K562 (cell line): ENCODE measurements around the gene TACSTD2. TPM values are rescaled to one million over a fixed set of nuclear protein-coding genes. Genes with fewer than 3 reads are reported as not detected.

Experiments
- ATAC-seq: fragments of 200-7000 bp; cut with Tn5 transposase; 3 replicates; pipeline ENCODE4 v1.9.1; 2020; ENCODE audit warnings: moderate library complexity
- BruUV-seq: library from RNA; stranded (reverse); fragments of 400-500 nt; replicated peaks from 2 replicates; lab custom pipeline; 2021; lab: Mats Ljungman, UMichigan
- CTCF ChIA-PET: fragments of 300-600 bp; formaldehyde crosslinking; extraction: SDS; loops from one replicate; lab custom pipeline; 2021; ENCODE audit warnings: low intra/inter-chr PET ratio; lab: Yijun Ruan, JAX
- POLR2A ChIA-PET: fragments of 300-600, 350-650 bp; sonication (Branson Sonifier 250); formaldehyde crosslinking; extraction: SDS; loops from one replicate; lab custom pipeline; 2021; ENCODE audit warnings: antibody characterized with exemption, inconsistent platforms; lab: Yijun Ruan, JAX
- DNase-seq, 4 experiments: peaks; one replicate each; pipeline versions ENCODE4 v3.0.0 to v3.0.0-alpha.2; 2011 to 2018; ENCODE audit warnings: low spot score in 3 of 4, mixed read lengths in 3 of 4; ENCODE audit errors: extremely low read depth in 1 of 4
- FAIRE-seq: peaks from 2 replicates; lab custom pipeline; 2011; peaks lifted over from hg19 to GRCh38; lab: Jason Lieb, UNC
- H2AFZ ChIP-seq: 2 replicates; pipeline ENCODE4 v1.6.0; 2011; ENCODE audit warnings: low read depth, low read length, control low read depth, inconsistent platforms
- H3K27ac ChIP-seq: fragments of 200-600 bp; 3 replicates; pipeline ENCODE4 v1.8.0; 2011; ENCODE audit warnings: low read depth, mild to moderate bottlenecking, control low read depth, inconsistent platforms, low read length, moderate library complexity, mixed read lengths; ENCODE audit errors: extremely low read depth
- H3K27me3 ChIP-seq, 2 experiments: fragments of 300-600 bp in 1 of 2; 2 replicates in 1 of 2; 3 replicates in 1 of 2; pipeline versions ENCODE4 v1.6.0 to v1.8.0; 2011; ENCODE audit warnings: inconsistent platforms in 2 of 2, low read length in 2 of 2, mild to moderate bottlenecking in 1 of 2, mixed read lengths in 1 of 2, moderate library complexity in 1 of 2; ENCODE audit not compliant: control insufficient read depth in 2 of 2, insufficient read depth in 2 of 2
- H3K36me3 ChIP-seq: fragments of 300-600 bp; 3 replicates; pipeline ENCODE4 v1.8.0; 2011; ENCODE audit warnings: mild to moderate bottlenecking, low read length, inconsistent platforms; ENCODE audit not compliant: control insufficient read depth, insufficient read depth
- H3K4me1 ChIP-seq, 2 experiments: fragments of 200-600 bp in 1 of 2; replicated peaks in 1 of 2; 2 replicates in 1 of 2; 3 replicates in 1 of 2; pipeline versions ENCODE4 v1.5.1 to v1.8.0; 2011; ENCODE audit warnings: inconsistent platforms in 2 of 2, low read length in 2 of 2, mild to moderate bottlenecking in 1 of 2, mixed read lengths in 1 of 2, moderate library complexity in 1 of 2; ENCODE audit not compliant: control insufficient read depth in 2 of 2, insufficient read depth in 2 of 2
- H3K4me2 ChIP-seq: 2 replicates; pipeline ENCODE4 v1.6.1; 2011; ENCODE audit warnings: low read length, control low read depth, inconsistent platforms, mixed read lengths; ENCODE audit not compliant: insufficient read depth
- H3K4me3 ChIP-seq: fragments of 200-600 bp; sonication (generic), shearing (Covaris generic); 2 replicates; pipeline ENCODE4 v1.5.1; 2016; ENCODE audit warnings: control low read depth, inconsistent platforms
- H3K79me2 ChIP-seq: fragments of 200-600 bp; 3 replicates; pipeline ENCODE4 v1.8.0; 2011; ENCODE audit warnings: low read length, inconsistent platforms; ENCODE audit not compliant: control insufficient read depth, insufficient read depth
- H3K9ac ChIP-seq, 2 experiments: 2 replicates each; pipeline versions ENCODE4 v1.6.0 to v1.6.1; 2011; ENCODE audit warnings: low read depth in 2 of 2, low read length in 2 of 2, control low read depth in 1 of 2, inconsistent platforms in 1 of 2, mild to moderate bottlenecking in 1 of 2, mixed read lengths in 1 of 2; ENCODE audit not compliant: insufficient read depth in 1 of 2
- H3K9me1 ChIP-seq: one replicate; pipeline ENCODE4 v1.6.0; 2011; ENCODE audit warnings: inconsistent platforms, mild to moderate bottlenecking, low read length, moderate library complexity; ENCODE audit not compliant: control insufficient read depth, insufficient read depth
- H3K9me3 ChIP-seq: replicated peaks from 2 replicates; pipeline ENCODE4 v1.5.1; 2011; ENCODE audit warnings: low read depth, low read length, inconsistent platforms; ENCODE audit not compliant: control insufficient read depth, insufficient read depth
- H4K20me1 ChIP-seq: replicated peaks from 2 replicates; pipeline ENCODE4 v1.6.1; 2011; ENCODE audit warnings: low read length, inconsistent platforms, mixed read lengths; ENCODE audit not compliant: control insufficient read depth, insufficient read depth
- ILK ChIP-seq: fragments of 450-650 bp; IDR thresholded peaks from 2 replicates; pipeline ENCODE4 v1.6.1; 2016; ENCODE audit warnings: missing genetic modification characterization, low read depth, mild to moderate bottlenecking, missing compliant biosample characterization, moderate library complexity, borderline replicate concordance
- MAZ ChIP-seq, 2 experiments: fragments of 450-650 bp in 1 of 2; sonication (generic) in 1 of 2; formaldehyde crosslinking; IDR thresholded peaks in 1 of 2; conservative IDR thresholded peaks in 1 of 2; 2 replicates each; pipeline versions ENCODE4 v1.4.0 to v1.5.0; 2020; ENCODE audit warnings: mild to moderate bottlenecking in 1 of 2, missing genetic modification reagents in 1 of 2
- RFX1 ChIP-seq: fragments of 450-650 bp; IDR thresholded peaks from 2 replicates; pipeline ENCODE4 v1.6.1; 2016; ENCODE audit warnings: mild to moderate bottlenecking, moderate library complexity
- ZNF282 ChIP-seq: sonication (generic); formaldehyde crosslinking; IDR thresholded peaks from 2 replicates; pipeline ENCODE4 v1.8.1; 2023; ENCODE audit warnings: missing genetic modification reagents
- in situ Hi-C: fragments of 300-500 bp; cut with MboI; formaldehyde crosslinking; loops from 4 replicates; pipeline ENCODE4 v1.15.0; 2018; ENCODE audit warnings: inconsistent platforms, mixed read lengths
- intact Hi-C: fragments of 100-400 bp; cut with micrococcal nuclease; formaldehyde crosslinking; loops from 2 replicates; pipeline ENCODE4 v1.14.2; 2022
- polyA plus RNA-seq, 8 experiments: library from polyadenylated mRNA; depleted of rRNA in 4 of 8; stranded (reverse) in 5 of 8; unstranded in 3 of 8; fragments of >200 nt; fragmentation: Nextera tagmentation in 2 of 8; fragmentation: Illumina TruSeq in 1 of 8; extraction: Ambion mirVana in 2 of 8; extraction: Trizol in 1 of 8; gene quantifications; 2 replicates each; pipeline versions ENCODE4 v1.2.1 to v1.2.3, GENCODE V29; 2011 to 2014; ENCODE audit warnings: inconsistent platforms in 1 of 8, missing spikeins in 1 of 8
- total RNA-seq, 7 experiments: library from RNA; depleted of rRNA in 6 of 7; stranded (reverse); fragments of >200 nt in 6 of 7; fragmentation: Illumina TruSeq in 2 of 7; extraction: Trizol in 2 of 7; gene quantifications; 2 replicates each; pipeline versions ENCODE4 v1.2.1 to v1.2.3, GENCODE V29; 2011 to 2021; ENCODE audit warnings: low replicate concordance in 1 of 7
- TF ChIP-seq, protein P1 (sequence below): fragments of 250-450 bp; sonication (Bioruptor Pico); IDR thresholded peaks from 2 replicates; pipeline ENCODE4 v1.4.0; 2020; ENCODE audit warnings: mild to moderate bottlenecking, moderate library complexity, borderline replicate concordance
- TF ChIP-seq, protein P2 (sequence below), 2 experiments: fragments of 450-650 bp; IDR thresholded peaks; 2 replicates each; pipeline ENCODE4 v1.6.1; 2016; ENCODE audit warnings: mild to moderate bottlenecking in 2 of 2, borderline replicate concordance in 1 of 2, low read depth in 1 of 2, moderate library complexity in 1 of 2

The TACSTD2 gene
- total and polyA plus RNA-seq, 9 of the 15 experiments (the other 6 are each of a cell fraction or from before 2014, with no cell fraction given) = 0.04 to 0.31 TPM; not detected in 7

GRCh38 chr1:58570094-58570493 is 7.0 kb downstream of the TACSTD2 start:
- POLR2A ChIA-PET = no interaction called here
- H3K27me3 ChIP-seq = peaks cover 4 to 8% of the 10 kb centered on the region in 2 experiments; a peak in 2 of 5 replicates
- no peak for ATAC-seq
- H2AFZ ChIP-seq = no peak overlapping the region
- H4K20me1 ChIP-seq = no peaks in the 10 kb centered on the region
- in situ Hi-C loops = no loop called here
- FAIRE-seq = no peak
- H3K4me1 ChIP-seq = no peaks in the 10 kb centered on the region; a peak in 1 of 5 replicates
- H3K27ac ChIP-seq = no peak overlapping the region
- no peaks in the 10 kb centered on the region for H3K36me3 ChIP-seq
- intact Hi-C loops = no loop called here
- DNase-seq = no peak
- H3K9ac ChIP-seq = no peak overlapping the region
- H3K9me3 ChIP-seq = no peaks in the 10 kb centered on the region
- BruUV-seq = no TSS peak
- no peak overlapping the region for H3K4me3 ChIP-seq
- no peaks in the 10 kb centered on the region for H3K9me1 ChIP-seq
- H3K4me2 ChIP-seq = no peak overlapping the region
- no peaks in the 10 kb centered on the region for H3K79me2 ChIP-seq
- CTCF ChIA-PET = no interaction called here
- TF ChIP-seq, protein P1, sequence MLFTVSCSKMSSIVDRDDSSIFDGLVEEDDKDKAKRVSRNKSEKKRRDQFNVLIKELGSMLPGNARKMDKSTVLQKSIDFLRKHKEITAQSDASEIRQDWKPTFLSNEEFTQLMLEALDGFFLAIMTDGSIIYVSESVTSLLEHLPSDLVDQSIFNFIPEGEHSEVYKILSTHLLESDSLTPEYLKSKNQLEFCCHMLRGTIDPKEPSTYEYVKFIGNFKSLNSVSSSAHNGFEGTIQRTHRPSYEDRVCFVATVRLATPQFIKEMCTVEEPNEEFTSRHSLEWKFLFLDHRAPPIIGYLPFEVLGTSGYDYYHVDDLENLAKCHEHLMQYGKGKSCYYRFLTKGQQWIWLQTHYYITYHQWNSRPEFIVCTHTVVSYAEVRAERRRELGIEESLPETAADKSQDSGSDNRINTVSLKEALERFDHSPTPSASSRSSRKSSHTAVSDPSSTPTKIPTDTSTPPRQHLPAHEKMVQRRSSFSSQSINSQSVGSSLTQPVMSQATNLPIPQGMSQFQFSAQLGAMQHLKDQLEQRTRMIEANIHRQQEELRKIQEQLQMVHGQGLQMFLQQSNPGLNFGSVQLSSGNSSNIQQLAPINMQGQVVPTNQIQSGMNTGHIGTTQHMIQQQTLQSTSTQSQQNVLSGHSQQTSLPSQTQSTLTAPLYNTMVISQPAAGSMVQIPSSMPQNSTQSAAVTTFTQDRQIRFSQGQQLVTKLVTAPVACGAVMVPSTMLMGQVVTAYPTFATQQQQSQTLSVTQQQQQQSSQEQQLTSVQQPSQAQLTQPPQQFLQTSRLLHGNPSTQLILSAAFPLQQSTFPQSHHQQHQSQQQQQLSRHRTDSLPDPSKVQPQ (CRISPR knock-in tag) = no peak
- TF ChIP-seq, protein P2, sequence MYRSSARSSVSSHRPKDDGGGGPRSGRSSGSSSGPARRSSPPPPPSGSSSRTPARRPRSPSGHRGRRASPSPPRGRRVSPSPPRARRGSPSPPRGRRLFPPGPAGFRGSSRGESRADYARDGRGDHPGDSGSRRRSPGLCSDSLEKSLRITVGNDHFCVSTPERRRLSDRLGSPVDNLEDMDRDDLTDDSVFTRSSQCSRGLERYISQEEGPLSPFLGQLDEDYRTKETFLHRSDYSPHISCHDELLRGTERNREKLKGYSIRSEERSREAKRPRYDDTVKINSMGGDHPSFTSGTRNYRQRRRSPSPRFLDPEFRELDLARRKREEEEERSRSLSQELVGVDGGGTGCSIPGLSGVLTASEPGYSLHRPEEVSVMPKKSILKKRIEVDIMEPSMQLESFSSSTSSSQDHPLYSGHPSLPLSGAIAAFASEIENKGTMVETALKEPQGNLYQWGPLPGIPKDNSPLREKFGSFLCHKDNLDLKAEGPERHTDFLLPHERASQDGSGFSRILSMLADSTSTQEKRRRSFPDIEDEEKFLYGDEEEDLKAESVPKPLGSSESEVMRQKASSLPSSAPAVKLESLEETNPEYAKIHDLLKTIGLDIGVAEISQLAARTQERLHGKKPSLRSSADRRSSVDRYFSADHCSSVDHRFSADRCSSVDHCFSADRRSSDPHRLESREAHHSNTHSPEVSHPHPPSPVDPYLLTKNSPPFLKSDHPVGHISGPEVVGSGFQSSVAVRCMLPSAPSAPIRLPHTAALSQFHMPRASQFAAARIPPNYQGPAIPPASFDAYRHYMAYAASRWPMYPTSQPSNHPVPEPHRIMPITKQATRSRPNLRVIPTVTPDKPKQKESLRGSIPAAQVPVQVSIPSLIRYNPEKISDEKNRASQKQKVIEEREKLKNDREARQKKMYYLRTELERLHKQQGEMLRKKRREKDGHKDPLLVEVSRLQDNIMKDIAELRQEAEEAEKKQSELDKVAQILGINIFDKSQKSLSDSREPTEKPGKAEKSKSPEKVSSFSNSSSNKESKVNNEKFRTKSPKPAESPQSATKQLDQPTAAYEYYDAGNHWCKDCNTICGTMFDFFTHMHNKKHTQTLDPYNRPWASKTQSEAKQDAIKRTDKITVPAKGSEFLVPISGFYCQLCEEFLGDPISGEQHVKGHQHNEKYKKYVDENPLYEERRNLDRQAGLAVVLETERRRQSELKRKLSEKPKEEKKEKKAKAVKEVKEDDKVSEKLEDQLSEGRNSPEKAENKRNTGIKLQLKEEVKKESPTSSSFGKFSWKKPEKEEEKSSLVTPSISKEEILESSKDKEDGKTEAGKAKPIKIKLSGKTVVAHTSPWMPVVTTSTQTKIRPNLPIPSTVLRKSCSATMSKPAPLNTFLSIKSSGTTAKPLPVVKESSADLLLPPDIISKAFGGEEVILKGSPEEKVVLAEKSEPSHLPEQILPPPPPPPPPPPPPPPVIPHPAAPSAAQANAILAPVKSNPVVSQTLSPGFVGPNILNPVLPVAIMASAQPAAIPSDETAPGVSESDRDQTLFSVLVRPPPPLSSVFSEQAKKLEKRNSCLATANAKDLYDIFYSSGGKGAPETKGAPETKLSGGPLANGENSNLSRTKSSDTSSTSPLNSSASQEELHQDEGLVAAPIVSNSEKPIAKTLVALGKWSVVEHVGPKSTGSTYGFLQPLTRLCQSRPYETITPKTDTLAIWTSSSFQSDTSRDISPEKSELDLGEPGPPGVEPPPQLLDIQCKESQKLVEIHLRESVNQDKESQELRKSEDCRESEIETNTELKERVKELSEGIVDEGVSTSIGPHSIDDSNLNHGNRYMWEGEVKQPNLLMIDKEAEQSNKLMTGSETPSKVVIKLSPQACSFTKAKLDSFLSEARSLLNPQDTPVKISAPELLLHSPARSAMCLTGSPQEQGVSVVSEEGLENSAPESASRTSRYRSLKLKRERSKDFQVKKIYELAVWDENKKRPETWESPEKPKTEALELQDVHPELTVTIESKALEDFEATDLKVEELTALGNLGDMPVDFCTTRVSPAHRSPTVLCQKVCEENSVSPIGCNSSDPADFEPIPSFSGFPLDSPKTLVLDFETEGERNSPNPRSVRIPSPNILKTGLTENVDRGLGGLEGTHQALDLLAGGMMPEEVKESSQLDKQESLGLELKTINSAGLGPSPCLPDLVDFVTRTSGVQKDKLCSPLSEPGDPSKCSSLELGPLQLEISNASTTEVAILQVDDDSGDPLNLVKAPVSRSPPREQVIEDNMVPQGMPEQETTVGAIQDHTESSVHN (IDR thresholded peaks at IDR 0.05; ENCODE audit: borderline replicate concordance in 1 of 2, low read depth in 1 of 2) = no peak
- TF ChIP-seq ILK = no peak
- TF ChIP-seq ZNF282 = no peak
- TF ChIP-seq RFX1 = no peak
- TF ChIP-seq MAZ (CRISPR knock-in tag; conservative IDR thresholded peaks at IDR 0.05 in 1 of 2, IDR thresholded peaks at IDR 0.05 in 1 of 2) = no peak
